ENCODE results near the gene NEUROG1. TPM values are rescaled to one million over a fixed set of nuclear protein-coding genes. Genes with fewer than 3 reads are reported as not detected.

Gene NEUROG1
- total RNA-seq, 1 donor from 2014 or later = not detected

GRCh38 chr5:135505973-135506372, 29.8 kb downstream of the NEUROG1 start:
- Histone ChIP-seq H3K4me3 (ENCODE audit: low read depth, low read length) (no peak overlapping the region), H3K36me3 (ENCODE audit: control insufficient read depth, insufficient read depth, low read length) (no peaks in the 10 kb centered on the region), H3K27me3 (ENCODE audit: control insufficient read depth, insufficient read depth, low read length) (peaks cover 3% of the 10 kb centered on the region)
- peak; percentile 96 for DNase-seq (ENCODE audit: low read depth)
- no peak for TF ChIP-seq CTCF (IDR thresholded peaks at IDR 0.05; ENCODE audit: insufficient read depth, low read length, severe bottlenecking)
- no peak for FAIRE-seq

- FAIRE-seq (peak; percentile 91), DNase-seq (ENCODE audit: low read depth) (no peak)
- Histone ChIP-seq H3K4me3 (ENCODE audit: low read depth, low read length) (no peak overlapping the region), H3K27me3 (ENCODE audit: control insufficient read depth, insufficient read depth, low read length) (no peaks in the 10 kb centered on the region), H3K36me3 (ENCODE audit: control insufficient read depth, insufficient read depth, low read length) (no peaks in the 10 kb centered on the region)
- no peak for TF ChIP-seq CTCF (IDR thresholded peaks at IDR 0.05; ENCODE audit: insufficient read depth, low read length, severe bottlenecking)
Measured at GRCh38 chr5:135504376-135504775, 31.4 kb downstream of the NEUROG1 start.

GRCh38 chr5:135503871-135504270, 31.9 kb downstream of the NEUROG1 start:
- no peak for FAIRE-seq
- no peaks in the 10 kb centered on the region for H3K27me3 ChIP-seq (ENCODE audit: control insufficient read depth, insufficient read depth, low read length)
- TF ChIP-seq CTCF (IDR thresholded peaks at IDR 0.05; ENCODE audit: insufficient read depth, low read length, severe bottlenecking) = no peak
- H3K36me3 ChIP-seq (ENCODE audit: control insufficient read depth, insufficient read depth, low read length) = no peaks in the 10 kb centered on the region
- no peak for DNase-seq (ENCODE audit: low read depth)
- H3K4me3 ChIP-seq (ENCODE audit: low read depth, low read length) = no peak overlapping the region

GRCh38 chr5:135502836-135503520, 32.8 kb downstream of the NEUROG1 start:
- Histone ChIP-seq H3K4me3 (ENCODE audit: low read depth, low read length) (no peak overlapping the region), H3K27me3 (ENCODE audit: control insufficient read depth, insufficient read depth, low read length) (no peaks in the 10 kb centered on the region), H3K36me3 (ENCODE audit: control insufficient read depth, insufficient read depth, low read length) (no peaks in the 10 kb centered on the region)
- no peak for TF ChIP-seq CTCF (IDR thresholded peaks at IDR 0.05; ENCODE audit: insufficient read depth, low read length, severe bottlenecking)
- DNase-seq (ENCODE audit: low read depth) (no peak), FAIRE-seq (no peak)

- no peak for TF ChIP-seq CTCF (IDR thresholded peaks at IDR 0.05; ENCODE audit: insufficient read depth, low read length, severe bottlenecking)
- DNase-seq (ENCODE audit: low read depth) = no peak
- FAIRE-seq = no peak
- Histone ChIP-seq H3K4me3 (ENCODE audit: low read depth, low read length) (no peak overlapping the region), H3K27me3 (ENCODE audit: control insufficient read depth, insufficient read depth, low read length) (no peaks in the 10 kb centered on the region), H3K36me3 (ENCODE audit: control insufficient read depth, insufficient read depth, low read length) (no peaks in the 10 kb centered on the region)
Measured at GRCh38 chr5:135501965-135502364, 33.8 kb downstream of the NEUROG1 start.

- Histone ChIP-seq H3K27me3 (ENCODE audit: control insufficient read depth, insufficient read depth, low read length) (no peaks in the 10 kb centered on the region), H3K4me3 (ENCODE audit: low read depth, low read length) (no peak overlapping the region), H3K36me3 (ENCODE audit: control insufficient read depth, insufficient read depth, low read length) (no peaks in the 10 kb centered on the region)
- FAIRE-seq = no peak
- TF ChIP-seq CTCF (IDR thresholded peaks at IDR 0.05; ENCODE audit: insufficient read depth, low read length, severe bottlenecking) = no peak
- peak; percentile 16 for DNase-seq (ENCODE audit: low read depth)
Measured at GRCh38 chr5:135498637-135498995, 37.1 kb downstream of the NEUROG1 start.
